GM21360 (cell line): ENCODE data around the gene CHMP4A.

Experiments used
- ATAC-seq: cut with Tn5 transposase; IDR thresholded peaks from one replicate; pipeline ENCODE4 v1.9.1; 2021; ENCODE audit warnings: mild to moderate bottlenecking, moderate library complexity; ENCODE audit not compliant: unreplicated experiment

CHMP4A gene

GRCh38 chr14:24182110-24182882 is 31.0 kb downstream of the CHMP4A start:
- ATAC-seq = no peak

- ATAC-seq = no peak
Measured at GRCh38 chr14:24181371-24182077, 31.8 kb downstream of the CHMP4A start.

- ATAC-seq = no peak
Measured at GRCh38 chr14:24179961-24180796, 33.1 kb downstream of the CHMP4A start.

GRCh38 chr14:24179294-24179960 is 33.9 kb downstream of the CHMP4A start:
- no peak for ATAC-seq

DNA sequence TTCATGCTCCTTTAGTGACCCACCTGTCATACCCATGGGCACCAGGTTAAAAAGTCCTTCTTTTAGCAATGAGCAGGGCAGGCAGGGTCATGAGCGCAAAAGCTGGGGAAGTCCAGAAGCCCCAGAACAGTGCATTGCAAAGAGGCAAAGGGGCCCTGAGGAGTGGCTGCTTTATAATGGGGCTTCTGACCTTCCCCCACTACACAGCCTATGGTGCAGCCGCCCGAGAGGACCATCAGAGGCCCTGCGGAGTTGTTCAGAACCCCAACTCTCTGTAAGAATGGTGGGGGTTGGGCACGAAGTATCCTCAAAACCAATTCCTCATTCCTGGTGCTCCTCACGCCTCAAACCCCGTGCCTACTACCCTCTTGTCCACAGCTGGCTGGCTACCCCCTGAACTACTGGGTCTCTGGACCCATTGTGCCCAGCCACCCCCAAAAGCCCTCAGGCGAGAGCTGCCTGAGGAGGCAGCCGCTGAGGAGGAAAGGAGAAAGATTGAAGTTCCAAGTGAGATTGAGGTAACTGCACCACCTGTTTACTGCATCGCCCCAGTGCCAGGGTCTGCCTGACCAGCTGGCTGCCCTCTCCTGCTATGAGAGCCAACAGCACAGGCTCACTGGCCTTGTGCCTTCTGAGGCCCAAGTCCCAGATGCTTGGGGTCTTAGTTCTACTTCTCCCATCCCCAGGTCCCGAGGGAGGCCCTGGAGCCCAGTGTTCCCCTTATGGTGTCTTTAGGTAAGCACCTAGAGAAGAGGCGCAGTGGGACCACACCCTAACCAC is 34.7 kb downstream of the CHMP4A start:
- no peak for ATAC-seq

DNA sequence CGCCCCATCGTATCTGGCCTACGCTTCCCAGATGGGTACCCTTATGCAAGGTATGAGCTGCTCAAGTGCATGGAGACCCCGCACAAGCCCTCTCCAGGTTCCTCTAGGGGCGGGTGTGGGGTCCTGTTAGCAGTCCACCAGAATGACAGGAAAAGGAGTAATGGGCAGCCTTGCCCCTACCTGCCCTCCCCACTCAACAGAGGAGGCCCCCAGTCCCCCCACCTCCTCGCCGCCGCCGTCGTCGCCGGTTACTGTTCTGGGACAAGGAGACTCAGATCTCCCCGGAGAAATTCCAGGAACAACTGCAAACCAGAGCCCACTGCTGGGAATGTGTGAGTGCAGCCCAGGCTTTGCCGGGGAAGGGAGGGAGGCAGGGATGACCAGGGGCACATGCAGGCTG is 35.4 kb downstream of the CHMP4A start:
- ATAC-seq = no peak

DNA sequence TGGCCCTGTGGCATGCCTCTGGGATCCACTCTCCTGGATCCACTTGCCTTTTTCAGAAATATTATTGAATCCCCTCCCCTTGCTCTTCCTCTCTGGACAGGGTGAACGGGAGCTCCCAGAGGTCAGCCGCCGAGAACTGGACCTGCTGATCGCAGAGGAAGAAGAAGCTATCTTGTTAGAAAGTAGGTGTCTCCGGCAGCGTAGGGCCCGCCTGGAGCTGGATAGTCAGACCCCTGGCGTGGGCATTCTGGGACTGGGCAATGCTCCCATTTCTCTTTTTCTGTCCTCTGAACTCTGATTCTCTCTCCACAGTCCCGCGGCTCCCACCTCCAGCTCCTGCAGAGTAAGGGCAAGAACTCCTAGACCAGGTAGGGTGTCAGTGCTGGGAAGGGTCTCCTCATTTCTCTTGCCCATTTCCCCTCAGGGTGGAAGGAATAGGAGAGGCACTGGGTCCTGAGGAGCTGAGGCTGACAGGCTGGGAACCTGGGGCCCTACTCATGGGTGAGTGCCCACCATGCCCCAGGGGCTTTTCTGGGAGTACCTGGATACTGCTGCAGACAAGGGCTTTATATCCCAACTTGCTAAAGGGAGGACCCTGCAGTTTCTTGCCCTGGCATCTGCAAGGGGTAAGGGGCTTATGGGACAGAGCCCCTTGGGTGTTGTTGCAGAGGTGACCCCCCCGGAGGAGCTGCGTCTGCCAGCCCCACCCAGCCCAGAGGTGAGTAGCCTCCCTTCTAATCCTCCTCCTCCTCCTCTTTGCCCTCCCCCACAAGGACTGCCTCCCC is 36.1 kb downstream of the CHMP4A start:
- no peak for ATAC-seq

- no peak for ATAC-seq
Measured at GRCh38 chr14:24176599-24176998, 36.7 kb downstream of the CHMP4A start.

DNA sequence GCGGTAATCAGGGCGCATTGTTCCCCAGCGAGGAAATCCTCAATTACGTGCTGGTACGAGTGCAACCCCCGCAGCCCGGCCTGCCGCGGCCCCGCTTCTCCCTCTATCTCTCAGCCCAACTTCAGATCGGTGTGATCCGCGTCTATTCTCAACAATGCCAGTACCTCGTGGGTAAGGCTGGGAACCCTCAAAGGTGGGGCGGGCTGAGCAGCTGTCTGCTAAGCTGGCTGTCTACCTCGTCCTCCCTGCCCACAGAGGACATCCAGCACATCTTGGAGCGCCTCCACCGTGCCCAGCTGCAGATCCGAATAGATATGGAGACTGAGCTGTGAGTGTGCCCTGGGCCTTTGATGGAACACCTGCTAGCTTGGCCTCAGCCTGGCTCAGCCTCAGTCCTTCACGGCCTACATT is 40.4 kb downstream of the CHMP4A start:
- no peak for ATAC-seq

- no peak for ATAC-seq
Measured at GRCh38 chr14:24172261-24172860, 40.9 kb downstream of the CHMP4A start.

DNA sequence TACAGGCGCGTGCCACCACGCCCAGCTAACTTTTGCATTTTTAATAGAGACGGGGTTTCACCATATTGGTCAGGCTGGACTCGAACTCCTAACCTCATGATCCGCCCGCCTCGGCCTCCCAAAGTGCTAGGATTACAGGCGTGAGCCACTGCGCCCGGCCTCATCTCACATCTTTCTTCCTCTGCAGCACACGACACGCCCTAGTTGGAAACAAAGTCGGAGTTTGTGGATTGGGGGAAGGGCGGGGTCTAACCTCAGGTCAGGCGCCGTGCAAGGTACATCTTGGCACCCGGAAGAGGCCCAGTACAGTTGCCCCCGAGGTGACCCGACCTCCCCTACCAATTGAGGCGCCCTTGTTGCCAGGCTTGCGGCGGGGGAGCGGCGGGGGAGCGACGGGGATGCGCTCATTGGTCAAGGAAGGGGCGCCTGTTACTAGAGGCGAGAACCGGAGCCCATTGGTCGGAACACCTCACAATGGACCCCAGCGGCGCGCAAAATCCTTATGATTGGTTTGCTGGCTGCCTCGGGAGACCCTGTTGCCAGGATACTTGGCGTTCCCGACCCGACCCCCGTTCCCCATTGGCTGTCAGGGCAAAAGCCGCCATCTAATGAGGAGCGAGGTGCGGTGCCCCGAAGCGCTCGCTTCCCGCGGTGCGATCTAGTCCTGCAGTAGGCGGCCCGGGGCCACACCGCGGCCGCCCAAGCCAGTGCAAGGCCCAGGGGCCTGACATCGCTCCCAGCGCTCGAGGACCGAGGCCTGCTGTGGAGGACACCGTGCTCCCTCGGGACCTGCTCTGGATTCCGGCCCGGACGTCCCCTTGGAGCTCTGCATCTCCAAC is 41.6 kb downstream of the CHMP4A start, which contains the start of gene REC8:
REC8 (plus strand) TSS at position 659 of the 839 bp plus-strand sequence. CDS start 473 bp downstream, outside the sequence.
- peak; percentile 70 for ATAC-seq

- ATAC-seq = no peak
Measured at GRCh38 chr14:24167469-24168114, 45.7 kb downstream of the CHMP4A start.

- no peak for ATAC-seq
Measured at GRCh38 chr14:24165785-24166184, 47.5 kb downstream of the CHMP4A start.

- ATAC-seq = no peak
Measured at GRCh38 chr14:24164518-24164991, 48.7 kb downstream of the CHMP4A start.

DNA sequence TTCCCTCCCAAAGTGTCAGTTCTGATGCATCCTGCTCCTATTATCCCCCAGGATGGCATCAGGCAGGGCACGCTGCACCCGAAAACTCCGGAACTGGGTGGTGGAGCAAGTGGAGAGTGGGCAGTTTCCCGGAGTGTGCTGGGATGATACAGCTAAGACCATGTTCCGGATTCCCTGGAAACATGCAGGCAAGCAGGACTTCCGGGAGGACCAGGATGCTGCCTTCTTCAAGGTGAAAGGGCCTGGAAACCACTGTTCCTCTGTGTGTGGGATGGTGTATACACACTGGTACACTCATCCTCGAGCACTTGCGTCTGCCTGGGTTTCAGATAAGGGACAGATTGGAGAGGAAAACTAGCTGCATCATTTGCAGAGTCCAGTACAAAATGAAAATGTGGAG is 51.2 kb downstream of the CHMP4A start:
- ATAC-seq = no peak

DNA sequence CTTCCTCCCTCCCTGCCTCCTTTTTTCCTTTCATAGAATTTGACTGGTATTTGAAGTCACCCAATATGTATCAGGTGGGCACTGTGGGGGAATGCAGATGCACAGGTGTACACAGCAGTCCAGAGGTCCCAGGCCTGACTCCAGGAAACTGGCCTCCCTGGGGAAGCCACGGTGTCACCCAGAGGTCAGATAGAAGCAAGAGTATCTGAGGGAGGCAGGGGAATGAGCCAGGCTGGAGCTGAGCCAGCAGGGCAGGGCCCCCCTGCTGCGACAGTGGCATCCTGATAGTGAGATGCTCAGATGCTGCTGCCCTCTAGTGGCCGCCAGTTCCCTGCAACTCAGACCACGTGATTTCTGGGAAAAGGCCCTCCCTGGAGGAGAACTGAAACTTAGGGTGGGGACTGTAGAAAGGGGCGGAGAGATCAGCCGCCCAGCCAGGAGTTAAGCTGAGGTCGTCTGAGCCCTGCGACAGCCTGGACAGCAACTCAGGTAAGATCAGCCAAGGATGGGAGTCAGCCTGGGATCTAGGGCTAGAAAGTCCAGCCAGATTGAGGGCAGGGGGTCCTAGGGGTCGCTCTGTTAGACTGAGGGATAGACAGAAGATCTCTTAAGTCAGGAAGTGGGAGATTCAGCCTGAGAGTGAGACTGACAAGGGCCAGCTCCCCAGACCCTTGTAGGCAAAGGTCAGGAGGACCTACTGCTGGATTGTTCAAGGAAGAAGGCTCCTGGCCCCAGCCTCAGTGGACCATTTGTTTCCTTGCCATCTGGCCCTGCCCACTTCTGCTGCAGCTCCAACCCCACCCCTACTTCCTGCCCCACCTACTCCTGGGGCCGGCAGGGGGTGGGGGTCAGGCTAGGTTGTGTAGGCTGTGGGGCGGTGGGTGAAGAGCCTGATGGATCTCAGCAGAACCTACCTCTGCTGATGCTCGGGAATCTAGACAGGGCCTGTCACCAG is 52.2 kb downstream of the CHMP4A start, which contains the start of gene IRF9:
IRF9 (plus strand) TSS at position 416 of the 955 bp plus-strand sequence. CDS start 880 bp downstream, outside the sequence.
- peak; percentile 75 for ATAC-seq
